Measurements from ENCODE around the gene RTCA.
"Not testable (repeated sequence)": the region's sequence is repeated elsewhere in the genome, so short reads cannot be mapped to it uniquely, and the experiment has no call there.

RTCA gene

DNA sequence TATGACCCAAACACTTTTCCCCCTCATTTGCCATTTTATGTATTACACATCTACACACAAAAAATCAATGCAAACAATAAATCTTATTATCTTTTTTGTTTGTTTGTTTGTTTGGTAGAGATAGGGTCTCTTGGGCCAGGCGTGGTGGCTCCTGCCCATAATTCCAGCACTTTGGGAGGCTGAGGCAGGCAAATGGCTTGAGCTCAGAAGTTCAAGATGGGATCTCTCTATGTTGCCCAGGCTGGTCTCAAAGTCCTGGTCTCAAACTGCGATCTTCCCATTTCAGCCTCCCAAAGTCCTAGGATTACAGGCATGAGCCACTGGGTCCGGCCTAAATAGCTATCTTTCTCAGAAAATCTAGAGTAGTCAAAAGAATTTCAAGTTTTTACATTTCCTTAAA lies 15.2 kb upstream of the RTCA start:
- POLR2A ChIA-PET = interaction anchor here (2.0 kb wide), 1 partner anchor 16 kb away, joined by 23 read pairs; the partner anchor contains the start of gene RTCA
- CTCF ChIA-PET = interaction anchor here (1.4 kb wide), 1 partner anchor 15 kb away, joined by 3 read pairs; the partner anchor contains the start of gene RTCA
- TF ChIP-seq FOXM1 (IDR thresholded peaks at IDR 0.05; ENCODE audit: borderline replicate concordance) (no peak), ZNF384 (IDR thresholded peaks at IDR 0.05) (no peak), LEF1 (IDR thresholded peaks at IDR 0.05; ENCODE audit: borderline replicate concordance) (no peak), ELF4 (IDR thresholded peaks at IDR 0.05) (no peak), TARDBP (IDR thresholded peaks at IDR 0.05) (no peak), SP1 (IDR thresholded peaks at IDR 0.05) (no peak), FOXA1 (IDR thresholded peaks at IDR 0.05) (no peak), PKNOX1 (IDR thresholded peaks at IDR 0.05) (no peak), L3MBTL2 (conservative IDR thresholded peaks at IDR 0.05) (no peak), BHLHE40 (IDR thresholded peaks at IDR 0.05; ENCODE audit: borderline replicate concordance) (no peak), FOXK2 (IDR thresholded peaks at IDR 0.05) (no peak), ARNT (IDR thresholded peaks at IDR 0.05) (no peak), NFRKB (IDR thresholded peaks at IDR 0.05) (no peak), CTBP1 (IDR thresholded peaks at IDR 0.05; ENCODE audit: borderline replicate concordance) (no peak), SUZ12 (IDR thresholded peaks at IDR 0.05) (no peak), HDGF (IDR thresholded peaks at IDR 0.05; ENCODE audit: borderline replicate concordance) (no peak)
- no peak for DNase-seq (ENCODE audit: extremely low spot score)

DNA sequence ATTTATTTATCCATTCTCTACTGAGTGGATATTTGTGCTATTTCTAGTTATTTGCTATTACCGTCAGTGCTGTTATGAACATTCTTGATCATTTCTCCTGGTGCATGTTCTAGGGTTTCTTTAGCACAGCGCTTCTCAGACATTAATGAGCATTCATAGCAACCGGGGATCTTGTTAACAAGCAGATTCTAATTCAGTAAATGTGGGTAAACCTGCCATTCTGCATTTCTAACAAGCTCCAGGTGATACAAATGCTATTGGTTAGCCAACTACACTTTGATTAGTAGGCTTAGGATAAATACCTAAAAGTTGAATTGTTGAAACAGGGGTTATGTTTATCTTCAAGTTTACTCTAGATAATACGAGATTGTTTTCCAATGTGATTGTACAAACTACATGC lies 13.1 kb upstream of the RTCA start:
- CTCF ChIA-PET = no interaction called here
- TF ChIP-seq LEF1 (IDR thresholded peaks at IDR 0.05; ENCODE audit: borderline replicate concordance) = no peak
- TF ChIP-seq BHLHE40 (IDR thresholded peaks at IDR 0.05; ENCODE audit: borderline replicate concordance) = no peak
- no peak for TF ChIP-seq HDGF (IDR thresholded peaks at IDR 0.05; ENCODE audit: borderline replicate concordance)
- TF ChIP-seq CTBP1 (IDR thresholded peaks at IDR 0.05; ENCODE audit: borderline replicate concordance) = no peak
- no peak for TF ChIP-seq FOXK2 (IDR thresholded peaks at IDR 0.05)
- no peak for TF ChIP-seq ELF4 (IDR thresholded peaks at IDR 0.05)
- TF ChIP-seq L3MBTL2 (conservative IDR thresholded peaks at IDR 0.05) = no peak
- no peak for TF ChIP-seq ARNT (IDR thresholded peaks at IDR 0.05)
- no peak for TF ChIP-seq TARDBP (IDR thresholded peaks at IDR 0.05)
- TF ChIP-seq FOXA1 (IDR thresholded peaks at IDR 0.05) = no peak
- TF ChIP-seq ZNF384 (IDR thresholded peaks at IDR 0.05) = no peak
- no peak for TF ChIP-seq PKNOX1 (IDR thresholded peaks at IDR 0.05)
- TF ChIP-seq SP1 (IDR thresholded peaks at IDR 0.05) = no peak
- TF ChIP-seq SUZ12 (IDR thresholded peaks at IDR 0.05) = no peak
- DNase-seq (ENCODE audit: extremely low spot score) = no peak
- POLR2A ChIA-PET = interaction anchor here (1.1 kb wide), 1 partner anchor 12 kb away, joined by 3 read pairs; no protein-coding TSS in a partner anchor

- no peak for DNase-seq (ENCODE audit: extremely low spot score)
- no peak for TF ChIP-seq ZNF384 (IDR thresholded peaks at IDR 0.05)
- no peak for TF ChIP-seq FOXA1 (IDR thresholded peaks at IDR 0.05)
- TF ChIP-seq FOXK2 (IDR thresholded peaks at IDR 0.05) = no peak
- no peak for TF ChIP-seq SP1 (IDR thresholded peaks at IDR 0.05)
- no peak for TF ChIP-seq CTBP1 (IDR thresholded peaks at IDR 0.05; ENCODE audit: borderline replicate concordance)
- no peak for TF ChIP-seq PKNOX1 (IDR thresholded peaks at IDR 0.05)
- no peak for TF ChIP-seq ELF4 (IDR thresholded peaks at IDR 0.05)
- TF ChIP-seq HDGF (IDR thresholded peaks at IDR 0.05; ENCODE audit: borderline replicate concordance) = no peak
- TF ChIP-seq TARDBP (IDR thresholded peaks at IDR 0.05) = no peak
- no peak for TF ChIP-seq SUZ12 (IDR thresholded peaks at IDR 0.05)
- TF ChIP-seq NFRKB (IDR thresholded peaks at IDR 0.05) = no peak
- TF ChIP-seq ARNT (IDR thresholded peaks at IDR 0.05) = no peak
- POLR2A ChIA-PET = interaction anchor here (1.1 kb wide), 1 partner anchor 12 kb away, joined by 3 read pairs; no protein-coding TSS in a partner anchor
- CTCF ChIA-PET = no interaction called here
Measured at GRCh38 chr1:100253552-100253951, 12.5 kb upstream of the RTCA start.

GRCh38 chr1:100256273-100256672 lies 9.7 kb upstream of the RTCA start:
- POLR2A ChIA-PET; DNase-seq (ENCODE audit: extremely low spot score); CTCF ChIA-PET: not testable (repeated sequence)

DNA sequence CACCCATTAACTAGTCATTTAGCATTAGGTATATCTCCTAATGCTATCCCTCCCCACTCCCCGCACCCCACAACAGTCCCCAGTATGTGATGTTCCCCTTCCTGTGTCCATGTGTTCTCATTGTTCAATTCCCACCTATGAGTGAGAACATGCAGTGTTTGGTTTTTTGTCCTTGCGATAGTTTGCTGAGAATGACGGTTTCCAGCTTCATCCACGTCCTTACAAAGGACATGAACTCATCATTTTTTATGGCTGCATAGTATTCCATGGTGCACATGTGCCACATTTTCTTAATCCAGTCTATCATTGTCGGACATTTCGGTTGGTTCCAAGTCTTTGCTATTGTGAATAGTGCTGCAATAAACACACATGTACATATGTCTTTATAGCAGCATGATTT lies 7.6 kb upstream of the RTCA start:
- CTCF ChIA-PET; DNase-seq (ENCODE audit: extremely low spot score); POLR2A ChIA-PET: not testable (repeated sequence)

DNA sequence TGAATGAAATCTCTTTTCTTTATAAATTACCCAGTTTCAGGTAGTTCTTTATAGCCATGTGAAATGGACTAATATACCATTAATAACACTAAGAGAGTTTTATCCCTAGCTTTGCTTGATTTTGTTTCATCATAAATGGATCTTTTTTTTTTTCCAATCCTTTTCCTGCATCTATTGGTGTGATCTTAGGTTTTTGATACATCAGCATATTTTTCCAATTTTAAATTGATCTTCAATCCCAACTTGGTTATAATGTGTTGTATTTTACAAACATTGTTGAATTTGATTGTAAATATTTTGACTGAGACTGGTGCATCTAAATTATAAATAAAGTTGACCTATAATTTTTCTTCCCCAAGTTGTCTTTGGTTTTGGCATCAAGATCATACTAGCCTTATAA lies 4.3 kb upstream of the RTCA start:
- TF ChIP-seq NFRKB (IDR thresholded peaks at IDR 0.05) (no peak), L3MBTL2 (conservative IDR thresholded peaks at IDR 0.05) (no peak), BHLHE40 (IDR thresholded peaks at IDR 0.05; ENCODE audit: borderline replicate concordance) (no peak), ZNF384 (IDR thresholded peaks at IDR 0.05) (no peak), ELF4 (IDR thresholded peaks at IDR 0.05) (no peak)
- ChIA-PET POLR2A (no interaction called here), CTCF (no interaction called here)
- no peak for DNase-seq (ENCODE audit: extremely low spot score)

DNA sequence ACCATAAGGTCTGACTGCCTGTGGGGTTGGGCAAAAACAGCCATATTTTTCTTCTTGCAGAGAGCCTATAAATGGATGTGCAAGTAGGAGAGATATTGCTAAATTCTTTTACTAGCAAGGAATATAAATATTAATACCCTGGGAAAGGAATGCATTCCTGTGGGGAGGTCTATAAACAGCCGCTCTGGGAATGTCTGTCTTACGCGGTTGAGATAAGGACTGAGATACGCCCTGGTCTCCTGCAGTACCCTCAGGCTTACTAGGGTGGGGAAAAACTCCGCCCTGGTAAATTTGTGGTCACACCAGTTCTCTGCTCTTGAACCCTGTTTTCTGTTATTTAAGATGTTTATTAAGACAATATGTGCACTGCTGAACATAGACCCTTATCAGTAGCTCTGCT lies 1.9 kb upstream of the RTCA start:
- CTCF ChIA-PET; POLR2A ChIA-PET; DNase-seq (ENCODE audit: extremely low spot score): not testable (repeated sequence)

Data from HEK293T (cell line).